ENCODE data around the gene STEAP3. TPM values are rescaled to one million over a fixed set of nuclear protein-coding genes. Genes with fewer than 3 reads are reported as not detected.

STEAP3 gene
- total RNA-seq, 1 donor from 2014 or later: 2.1 TPM

- no peak overlapping the region for H3K27ac Mint-ChIP-seq (ENCODE audit: unreplicated experiment)
- DNase-seq: no peak
- peaks cover 2% of the 10 kb centered on the region for H3K27me3 Mint-ChIP-seq (ENCODE audit: unreplicated experiment)
Observed at GRCh38 chr2:119214453-119215037, 9.1 kb upstream of the STEAP3 start.

GRCh38 chr2:119216994-119217393, 6.6 kb upstream of the STEAP3 start:
- Mint-ChIP-seq H3K4me1 (ENCODE audit: low read depth, unreplicated experiment) (no peaks in the 10 kb centered on the region), H3K27ac (ENCODE audit: unreplicated experiment) (no peak overlapping the region), H3K4me3 (ENCODE audit: unreplicated experiment) (no peak overlapping the region), H3K36me3 (ENCODE audit: unreplicated experiment) (no peaks in the 10 kb centered on the region), H3K9me3 (ENCODE audit: unreplicated experiment) (peaks cover 1% of the 10 kb centered on the region), H3K27me3 (ENCODE audit: unreplicated experiment) (peaks cover 6% of the 10 kb centered on the region)
- no peak for TF ChIP-seq CTCF (IDR thresholded peaks at IDR 0.05; ENCODE audit: partially characterized antibody, unreplicated experiment)
- no peak for DNase-seq

More at GRCh38 chr2:119214453-119215037, 9.1 kb upstream of the STEAP3 start:
- no peak overlapping the region for H3K4me3 Mint-ChIP-seq (ENCODE audit: unreplicated experiment)
- no peaks in the 10 kb centered on the region for H3K36me3 Mint-ChIP-seq (ENCODE audit: unreplicated experiment)
- H3K9me3 Mint-ChIP-seq (ENCODE audit: unreplicated experiment): no peaks in the 10 kb centered on the region
- TF ChIP-seq CTCF (IDR thresholded peaks at IDR 0.05; ENCODE audit: partially characterized antibody, unreplicated experiment): no peak
- H3K4me1 Mint-ChIP-seq (ENCODE audit: low read depth, unreplicated experiment): no peaks in the 10 kb centered on the region

GRCh38 chr2:119218478-119219064, 5.1 kb upstream of the STEAP3 start:
- Mint-ChIP-seq H3K9me3 (ENCODE audit: unreplicated experiment) (peaks cover 1% of the 10 kb centered on the region), H3K27me3 (ENCODE audit: unreplicated experiment) (peaks cover 4% of the 10 kb centered on the region), H3K4me1 (ENCODE audit: low read depth, unreplicated experiment) (no peaks in the 10 kb centered on the region), H3K4me3 (ENCODE audit: unreplicated experiment) (no peak overlapping the region), H3K27ac (ENCODE audit: unreplicated experiment) (no peak overlapping the region), H3K36me3 (ENCODE audit: unreplicated experiment) (no peaks in the 10 kb centered on the region)
- no peak for TF ChIP-seq CTCF (IDR thresholded peaks at IDR 0.05; ENCODE audit: partially characterized antibody, unreplicated experiment)
- DNase-seq: no peak

- Mint-ChIP-seq H3K4me3 (ENCODE audit: unreplicated experiment) (no peak overlapping the region), H3K36me3 (ENCODE audit: unreplicated experiment) (no peaks in the 10 kb centered on the region), H3K27ac (ENCODE audit: unreplicated experiment) (no peak overlapping the region), H3K4me1 (ENCODE audit: low read depth, unreplicated experiment) (no peaks in the 10 kb centered on the region), H3K27me3 (ENCODE audit: unreplicated experiment) (peaks cover 4% of the 10 kb centered on the region), H3K9me3 (ENCODE audit: unreplicated experiment) (peaks cover 1% of the 10 kb centered on the region)
- no peak for TF ChIP-seq CTCF (IDR thresholded peaks at IDR 0.05; ENCODE audit: partially characterized antibody, unreplicated experiment)
- no peak for DNase-seq
Observed at GRCh38 chr2:119219873-119220272, 3.8 kb upstream of the STEAP3 start.

GRCh38 chr2:119220720-119221301, 2.8 kb upstream of the STEAP3 start:
- peaks cover 4% of the 10 kb centered on the region for H3K27me3 Mint-ChIP-seq (ENCODE audit: unreplicated experiment)
- H3K4me1 Mint-ChIP-seq (ENCODE audit: low read depth, unreplicated experiment): no peaks in the 10 kb centered on the region
- H3K9me3 Mint-ChIP-seq (ENCODE audit: unreplicated experiment): peaks cover 1% of the 10 kb centered on the region
- TF ChIP-seq CTCF (IDR thresholded peaks at IDR 0.05; ENCODE audit: partially characterized antibody, unreplicated experiment): no peak
- H3K27ac Mint-ChIP-seq (ENCODE audit: unreplicated experiment): no peak overlapping the region
- H3K4me3 Mint-ChIP-seq (ENCODE audit: unreplicated experiment): no peak overlapping the region
- DNase-seq: no peak
- H3K36me3 Mint-ChIP-seq (ENCODE audit: unreplicated experiment): no peaks in the 10 kb centered on the region
